Measurements from ENCODE around the gene CIDEB.

The CIDEB gene

DNA sequence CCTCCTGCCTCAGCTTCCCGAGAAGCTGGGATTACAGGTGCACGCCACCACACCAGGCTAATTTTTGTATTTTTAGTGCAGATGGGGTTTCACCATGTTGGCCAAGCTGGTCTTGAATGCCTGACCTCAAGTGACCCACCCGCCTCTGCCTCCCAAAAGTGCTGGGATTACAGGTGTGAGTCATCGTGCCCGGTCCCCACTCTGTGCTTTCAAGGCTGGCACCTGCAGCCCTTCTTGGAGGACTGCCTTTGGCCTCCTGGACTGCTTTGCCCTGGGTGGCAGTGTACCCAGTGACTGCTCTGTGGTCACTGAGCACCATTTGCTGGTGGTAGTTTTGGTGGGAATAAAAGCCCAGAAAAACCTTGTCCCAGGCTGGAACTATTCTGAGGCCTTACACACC, 20.8 kb downstream of the CIDEB start:
- DNase-seq = no peak

DNA sequence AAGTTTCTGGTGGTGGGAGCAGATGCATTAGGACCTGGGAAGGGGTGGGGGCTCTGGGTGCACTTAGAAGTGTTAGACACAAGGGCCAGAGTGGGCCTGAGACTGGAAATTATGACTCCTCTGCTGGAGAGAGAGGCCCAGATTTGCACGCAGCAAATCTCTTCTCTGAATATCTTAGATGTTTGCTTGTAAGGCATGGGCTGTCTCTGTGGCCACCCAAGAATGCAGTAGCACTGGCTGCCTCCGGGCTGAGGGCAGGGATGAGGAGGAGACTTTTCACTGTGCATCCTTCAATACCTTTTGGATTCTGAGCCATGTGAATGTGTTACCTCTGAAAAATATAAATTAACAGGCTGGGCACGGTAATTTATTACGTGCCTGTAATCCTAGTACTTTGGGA, 22.4 kb downstream of the CIDEB start:
- no peak for DNase-seq

DNA sequence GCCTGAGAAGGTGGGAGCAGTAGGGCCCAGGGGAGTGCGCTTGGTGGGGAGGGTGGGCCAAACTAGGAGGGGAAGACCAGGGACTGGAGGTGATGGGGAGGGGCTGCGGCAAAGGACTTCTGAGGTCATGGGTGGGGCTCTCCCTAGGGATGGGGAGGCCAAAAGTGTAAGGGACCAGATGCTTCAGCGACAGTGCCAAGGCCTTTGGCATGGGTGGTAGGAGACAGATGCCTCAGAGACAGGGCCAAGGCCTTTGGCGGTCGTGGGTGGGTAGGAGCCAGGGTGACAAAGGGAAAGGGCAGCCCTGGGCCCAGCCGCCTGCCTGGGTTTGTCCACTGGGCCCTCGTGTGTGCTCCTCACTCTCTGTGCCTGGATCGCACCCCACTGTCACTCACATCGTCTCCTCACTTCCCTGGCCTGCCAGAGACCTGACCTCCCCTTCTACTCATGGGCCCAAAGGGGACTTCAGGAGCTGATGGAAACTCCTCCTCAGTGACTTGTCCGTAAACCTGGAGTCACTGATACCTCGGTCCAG, 23.2 kb downstream of the CIDEB start:
- DNase-seq = no peak

DNA sequence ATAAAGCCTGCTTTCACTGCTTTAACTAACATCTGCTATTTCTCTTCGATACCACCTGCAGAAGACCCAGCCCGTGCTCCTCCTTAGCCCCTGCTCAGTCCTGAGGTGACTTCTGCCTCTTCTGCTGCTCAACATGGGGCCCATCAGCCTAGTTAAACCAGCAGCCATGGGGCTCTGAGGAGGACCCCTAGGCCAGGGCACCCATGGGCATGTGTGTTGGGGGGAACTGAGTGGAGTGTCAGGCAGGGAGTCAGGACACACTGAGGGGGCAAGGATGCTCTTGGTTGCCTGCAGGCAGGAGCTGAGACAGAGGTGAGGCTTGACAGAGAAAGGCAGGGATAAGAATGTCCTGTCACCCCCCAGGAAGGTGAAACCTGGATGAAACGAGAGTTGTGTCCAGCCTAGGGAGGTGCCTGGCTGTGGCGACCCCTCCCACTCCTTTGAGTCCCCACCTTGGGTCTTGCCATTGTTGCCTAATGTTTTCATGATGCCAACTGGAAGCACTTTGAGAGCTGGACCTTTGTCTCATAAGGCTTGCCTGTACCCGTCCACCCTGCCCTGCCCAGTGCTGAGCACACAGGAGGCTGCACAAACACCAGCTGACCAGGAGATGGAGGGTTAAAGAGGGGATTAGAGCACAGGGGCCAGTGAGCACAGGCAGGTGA, 23.8 kb downstream of the CIDEB start:
- no peak for DNase-seq

DNA sequence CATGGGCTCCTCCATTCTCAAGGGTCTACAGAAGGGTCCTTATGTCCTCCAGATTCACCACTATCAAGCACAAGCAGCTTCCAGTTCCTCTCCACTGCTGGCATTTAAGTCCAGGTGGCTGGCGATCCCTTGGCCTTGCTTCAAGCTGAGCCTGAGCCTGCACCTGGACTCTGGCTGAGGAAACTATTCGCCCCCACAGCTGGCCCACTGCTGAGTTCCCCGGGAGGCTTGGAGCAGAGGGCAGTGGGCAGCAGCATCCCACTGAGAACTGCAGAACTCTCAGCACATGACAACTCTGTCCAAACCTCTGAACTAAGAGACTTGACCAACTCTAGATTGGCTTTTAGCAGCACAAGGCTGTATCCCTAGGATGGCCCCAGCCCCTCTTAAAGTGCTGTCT, 25.0 kb downstream of the CIDEB start:
- no peak for DNase-seq

DNA sequence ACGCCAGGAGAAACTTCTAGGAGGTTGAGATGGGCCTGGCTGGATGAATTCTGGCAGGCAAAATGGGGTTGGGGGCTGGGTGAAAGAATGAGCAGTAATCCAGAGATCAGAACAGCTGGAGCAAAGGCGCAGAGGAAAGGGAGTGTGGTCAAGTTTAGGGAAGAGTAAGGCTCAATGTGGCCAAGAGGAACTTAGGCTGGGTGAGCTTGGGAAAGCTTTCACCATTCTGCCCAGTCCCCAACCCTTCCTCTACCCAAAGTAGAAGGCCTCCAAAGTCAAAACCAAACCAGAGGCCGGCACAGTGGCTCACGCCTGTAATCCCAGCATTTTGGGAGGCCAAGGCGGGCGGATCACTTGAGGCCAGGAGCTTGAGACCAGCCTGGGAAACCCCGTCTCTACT, 26.1 kb downstream of the CIDEB start:
- DNase-seq = no peak

DNA sequence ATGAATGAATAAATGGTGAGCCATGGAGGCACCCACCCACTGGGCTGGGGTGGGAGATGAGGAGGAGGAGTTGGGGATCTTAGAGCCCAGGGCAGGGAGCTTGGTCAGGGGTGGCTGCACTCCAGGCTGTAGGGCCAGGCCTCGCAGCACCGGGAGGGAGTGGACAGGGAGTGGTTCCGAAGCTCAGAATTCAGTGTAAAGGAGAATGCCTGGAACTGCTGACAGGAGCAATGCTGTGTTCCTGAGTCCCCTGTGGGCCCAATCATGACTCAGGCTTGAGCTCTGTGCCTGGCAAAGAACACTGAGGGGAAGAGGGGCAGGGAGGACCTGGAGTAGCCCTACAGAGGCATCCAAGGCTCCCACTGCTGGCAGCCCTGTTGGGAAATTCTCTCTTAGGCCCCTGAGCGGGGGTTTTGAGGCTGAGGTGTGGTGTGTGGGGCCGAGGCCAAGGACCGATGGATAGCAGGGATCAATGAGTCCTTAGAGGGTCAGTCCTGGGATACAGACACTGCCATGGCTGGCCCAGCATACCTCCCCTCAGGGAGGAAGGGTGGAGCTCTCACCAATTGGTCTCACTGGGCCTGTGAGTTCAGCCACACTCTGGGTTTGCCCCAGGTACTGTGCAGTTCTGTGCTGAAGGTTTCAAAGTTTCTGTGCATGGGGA, 26.8 kb downstream of the CIDEB start:
- no peak for DNase-seq

DNA sequence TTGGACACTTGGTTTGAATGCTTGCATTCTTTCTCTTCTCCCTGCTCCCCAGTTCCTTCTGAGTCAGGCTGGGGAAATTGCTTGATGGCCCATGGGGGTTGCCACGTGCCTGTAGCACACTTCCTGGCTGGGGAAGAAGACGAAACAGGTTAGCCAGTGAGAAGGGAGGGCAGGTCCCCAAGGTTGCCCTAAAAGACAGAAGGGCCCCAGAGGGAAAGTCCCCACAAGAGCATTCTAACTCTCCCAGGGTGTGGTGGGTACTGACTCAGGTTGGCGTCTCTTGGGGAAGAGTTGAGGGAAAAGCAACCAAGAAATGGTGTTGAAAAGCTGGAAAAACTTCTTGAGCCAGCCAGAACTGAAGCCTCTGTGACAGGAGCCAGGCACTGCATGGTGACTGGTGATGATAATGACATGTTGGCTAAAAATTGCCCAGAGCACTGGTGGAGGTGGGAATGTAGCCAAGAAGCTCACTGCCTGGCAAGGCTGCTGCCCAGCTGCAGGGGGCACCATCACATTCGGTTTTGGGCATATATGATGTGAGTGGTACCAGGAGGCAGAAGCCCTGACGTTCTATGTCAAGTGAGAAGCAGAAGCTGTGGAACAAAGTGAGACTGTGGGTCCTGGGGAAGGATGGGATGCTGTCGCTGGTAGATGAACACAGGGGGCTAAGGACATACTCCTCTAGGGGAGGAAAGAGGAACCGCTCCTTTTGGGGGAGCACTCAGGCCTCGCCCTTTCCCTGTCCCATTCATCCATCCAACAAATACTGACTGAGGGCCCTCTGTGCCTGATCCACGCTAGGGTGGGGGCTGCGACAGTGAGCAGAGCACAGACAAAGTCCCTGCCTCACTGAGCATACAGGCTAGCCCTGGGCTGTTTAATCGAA, 28.2 kb downstream of the CIDEB start:
- DNase-seq = no peak

DNA sequence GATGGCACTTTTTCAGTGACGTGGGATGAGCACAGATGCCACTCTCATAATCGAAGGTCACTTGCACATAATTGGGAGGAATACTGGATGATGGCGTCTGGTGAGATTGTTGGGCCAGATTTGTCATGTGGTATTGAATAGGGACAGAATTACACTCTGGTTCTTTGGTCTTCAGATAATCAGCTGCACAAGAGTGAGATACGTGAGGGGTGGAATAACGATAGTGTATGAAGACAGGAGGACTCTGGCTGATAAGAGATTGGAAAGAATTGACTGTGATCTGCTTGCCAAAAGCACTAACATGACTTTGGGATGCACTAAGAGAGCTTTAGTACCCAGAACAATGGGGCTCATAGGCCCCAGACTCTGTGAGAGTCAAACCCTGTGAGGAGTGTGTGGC, 29.4 kb downstream of the CIDEB start:
- DNase-seq = no peak

DNA sequence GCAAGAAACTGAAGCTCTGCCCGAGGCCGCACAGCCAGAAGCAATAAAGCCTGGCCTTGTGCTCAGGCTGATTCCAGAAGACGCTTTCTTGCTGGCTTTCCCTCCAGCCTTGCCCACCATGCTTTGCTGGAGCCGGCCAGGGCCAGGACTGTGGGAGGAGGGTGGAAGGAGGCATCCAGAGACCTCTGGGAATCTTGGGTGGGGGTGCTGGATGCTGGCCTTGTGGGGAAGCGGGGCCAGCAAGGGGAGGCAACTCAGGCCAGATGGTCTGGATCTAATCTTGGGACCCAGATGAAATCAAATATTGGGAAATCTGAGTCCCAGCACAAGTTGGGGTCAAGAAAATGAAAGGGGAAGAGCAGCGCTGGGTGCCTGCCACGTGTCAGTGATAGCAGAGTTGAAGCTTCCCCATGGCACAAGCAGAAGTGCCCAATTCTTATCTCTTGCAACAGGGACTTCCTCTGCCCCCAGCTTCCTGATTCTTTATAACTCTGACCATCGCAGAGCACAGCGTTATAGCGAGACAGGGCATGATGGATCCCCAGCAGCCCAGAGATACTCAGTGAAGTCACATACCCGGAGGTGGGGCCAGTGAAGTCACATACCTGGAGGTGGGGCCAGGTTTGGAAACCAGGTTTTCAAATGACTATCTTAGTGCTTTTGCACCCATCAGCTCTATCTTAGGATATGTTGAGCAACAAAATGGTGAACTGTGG, 30.0 kb downstream of the CIDEB start:
- DNase-seq = no peak

DNA sequence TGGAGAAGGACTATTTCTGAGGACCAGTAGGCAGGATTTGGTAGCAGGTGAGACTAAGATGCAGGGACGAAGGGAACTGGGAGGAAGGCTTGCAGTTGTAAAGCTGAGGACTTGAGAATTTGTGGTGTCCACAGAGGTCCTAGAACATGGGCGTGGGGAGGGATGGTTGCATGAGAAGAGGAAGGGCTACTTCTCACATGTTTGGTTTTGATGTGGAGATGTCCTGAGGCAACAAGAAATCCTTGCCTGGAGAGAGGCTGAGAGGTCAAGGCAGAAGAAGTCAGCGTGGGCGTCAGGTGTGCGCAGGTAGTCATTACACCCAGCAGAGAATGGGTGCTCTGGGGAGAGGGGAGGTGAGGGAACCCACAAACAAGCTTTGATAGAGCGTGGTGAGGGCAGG, 30.7 kb downstream of the CIDEB start:
- DNase-seq = no peak

DNA sequence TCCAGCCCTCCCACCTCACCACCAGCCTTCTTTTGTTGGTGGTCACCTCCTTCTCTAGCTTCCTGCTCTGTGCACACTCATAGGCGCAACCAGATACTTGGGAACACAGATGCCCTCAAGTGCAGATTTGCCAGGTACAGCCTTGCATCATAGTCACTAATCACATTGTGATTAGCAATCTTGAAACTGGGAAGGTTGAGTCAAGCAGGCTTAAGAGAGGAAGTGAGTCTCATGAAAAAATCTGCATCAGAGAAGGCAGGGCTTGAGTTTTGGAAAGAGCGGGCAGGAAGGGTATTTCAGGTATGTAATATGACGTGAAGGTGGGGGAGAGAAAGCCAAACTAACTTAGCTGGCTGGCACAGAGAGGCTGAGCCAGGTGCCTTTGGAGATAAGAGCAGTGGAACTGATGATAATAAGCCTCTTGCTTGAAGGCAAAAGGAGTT, 33.7 kb downstream of the CIDEB start:
- DNase-seq = no peak

DNA sequence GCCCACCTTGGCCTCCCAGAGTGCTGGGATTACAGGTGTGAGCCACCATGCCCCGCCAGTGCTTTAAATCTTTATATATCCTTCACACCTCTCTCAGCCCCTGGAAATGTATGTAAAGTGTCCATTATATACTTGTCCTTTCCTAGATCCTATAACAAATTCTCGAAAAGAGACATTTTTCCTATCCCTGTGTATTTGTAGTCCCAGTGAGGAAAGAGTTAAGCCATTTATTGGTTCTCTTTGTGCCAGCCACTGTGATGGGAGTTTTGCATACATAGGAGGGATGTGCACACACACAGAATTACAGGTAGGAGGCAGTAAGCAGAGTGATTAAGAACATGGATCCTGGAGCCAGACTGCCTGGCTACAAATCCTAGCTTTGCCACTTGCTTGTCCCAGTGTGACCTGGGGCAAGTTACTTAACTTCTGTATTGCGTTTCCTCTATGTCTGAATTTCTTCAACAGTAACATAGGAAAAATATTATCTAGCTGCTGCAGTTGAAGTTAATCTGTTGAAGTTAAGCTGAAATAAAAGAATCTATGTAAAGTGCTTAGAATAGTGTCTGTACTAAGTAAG, 34.3 kb downstream of the CIDEB start:
- no peak for DNase-seq

DNA sequence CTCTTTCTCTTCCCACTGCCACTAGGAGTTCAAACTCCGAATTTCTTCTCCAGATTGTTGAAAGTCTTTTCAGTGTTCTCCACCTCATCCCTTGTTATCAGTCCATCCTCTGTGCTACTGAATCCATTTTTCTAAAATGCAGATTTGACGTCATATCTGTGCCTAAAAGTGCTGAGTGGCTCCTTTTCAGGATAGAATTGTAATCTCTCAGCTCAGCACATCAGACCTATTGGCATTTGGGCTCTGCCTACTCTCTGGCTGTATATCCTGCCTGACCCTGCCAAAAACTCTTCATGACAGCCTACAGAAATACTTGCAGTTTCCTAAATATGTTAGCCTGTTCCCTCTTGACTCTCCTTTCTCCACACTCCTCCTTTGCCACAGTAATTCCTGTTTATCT, 35.3 kb downstream of the CIDEB start:
- no peak for DNase-seq

DNA sequence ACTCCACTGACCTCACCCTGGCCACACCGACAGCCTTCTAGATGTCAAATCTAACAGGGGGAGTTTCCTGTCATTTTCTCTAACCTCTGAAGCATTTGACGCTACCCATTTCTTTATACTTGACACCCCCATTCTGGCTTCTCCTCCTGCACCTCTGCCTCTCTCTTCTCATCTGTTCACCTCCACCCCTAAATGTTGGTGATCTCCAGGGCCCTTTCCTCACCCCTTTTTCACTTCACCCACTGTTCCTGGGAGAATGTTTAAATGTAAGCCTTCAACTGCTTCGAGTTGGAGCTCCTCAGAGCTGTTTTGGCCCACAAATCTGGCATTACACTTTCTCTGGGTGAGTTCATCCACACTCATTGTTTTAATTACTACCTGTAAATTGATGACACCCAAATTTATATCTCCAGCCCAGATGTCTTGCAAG, 35.9 kb downstream of the CIDEB start:
- no peak for DNase-seq

DNA sequence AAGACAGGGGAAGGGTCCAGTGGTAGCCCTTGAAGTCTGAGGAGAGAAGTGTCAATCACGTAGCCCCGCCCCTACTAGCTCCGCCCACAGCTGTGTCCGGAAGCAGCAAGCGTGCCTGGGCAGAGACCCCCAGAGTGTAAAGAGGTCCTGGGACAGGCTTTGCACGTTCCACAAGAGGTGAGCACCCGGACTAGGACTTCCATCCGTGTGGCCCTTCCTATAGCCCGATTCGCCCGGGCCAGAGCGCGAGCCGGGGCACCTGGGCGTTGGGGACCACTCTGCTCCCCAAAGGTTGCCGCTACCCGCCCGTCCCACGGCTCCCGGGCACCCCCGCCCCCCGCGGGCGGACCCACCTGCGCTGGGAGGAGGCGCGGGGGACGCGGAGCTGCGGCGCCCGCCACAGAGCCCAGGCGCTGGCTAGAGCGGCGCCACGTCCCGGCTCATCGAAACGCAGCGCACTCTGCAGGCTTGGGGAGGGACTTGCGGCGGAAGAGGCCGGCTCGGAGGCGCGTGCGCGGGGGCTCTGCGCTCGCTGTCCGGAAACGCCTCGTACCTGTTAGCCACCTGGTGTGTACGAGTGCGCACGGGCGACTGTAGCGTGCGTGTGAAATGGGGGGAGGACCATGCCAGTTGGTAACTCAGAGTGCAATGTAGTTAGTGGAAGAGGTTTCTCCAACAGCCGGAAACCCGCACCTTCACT, 36.5 kb downstream of the CIDEB start, which contains the start of gene RABGGTA:
RABGGTA (minus strand) TSS at position 464 of the 700 bp plus-strand sequence. CDS start 482 bp downstream, outside the sequence.
- DNase-seq = peak; percentile 92

DNA sequence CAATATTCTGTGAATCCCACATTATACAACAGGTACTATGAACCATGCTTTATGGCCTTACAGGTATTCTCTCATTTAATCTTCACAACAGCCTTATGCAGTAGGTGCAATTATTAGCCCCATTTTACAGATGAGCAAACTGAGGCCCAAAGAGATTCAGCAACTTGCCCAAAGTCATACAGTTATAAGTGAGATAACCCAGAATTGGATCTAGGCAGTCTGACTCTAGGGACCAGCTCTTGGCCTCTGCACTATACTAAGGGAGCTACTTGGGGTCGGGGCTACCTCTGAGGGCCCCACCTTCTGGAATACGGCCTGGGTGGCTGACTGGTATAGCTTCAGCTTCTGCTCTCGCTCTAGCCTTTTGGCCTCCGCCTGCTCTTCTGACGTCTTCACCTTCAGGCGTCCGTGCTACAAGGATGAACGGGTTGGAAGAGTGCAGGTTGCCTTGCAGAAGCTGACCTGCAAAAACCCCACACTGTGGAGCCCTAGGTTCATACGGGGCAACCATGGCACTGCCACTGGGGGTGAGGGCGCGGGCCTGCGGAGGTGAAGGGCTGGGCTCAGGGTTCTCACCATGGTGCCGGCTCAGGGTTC, 37.1 kb downstream of the CIDEB start:
- DNase-seq = no peak

DNA sequence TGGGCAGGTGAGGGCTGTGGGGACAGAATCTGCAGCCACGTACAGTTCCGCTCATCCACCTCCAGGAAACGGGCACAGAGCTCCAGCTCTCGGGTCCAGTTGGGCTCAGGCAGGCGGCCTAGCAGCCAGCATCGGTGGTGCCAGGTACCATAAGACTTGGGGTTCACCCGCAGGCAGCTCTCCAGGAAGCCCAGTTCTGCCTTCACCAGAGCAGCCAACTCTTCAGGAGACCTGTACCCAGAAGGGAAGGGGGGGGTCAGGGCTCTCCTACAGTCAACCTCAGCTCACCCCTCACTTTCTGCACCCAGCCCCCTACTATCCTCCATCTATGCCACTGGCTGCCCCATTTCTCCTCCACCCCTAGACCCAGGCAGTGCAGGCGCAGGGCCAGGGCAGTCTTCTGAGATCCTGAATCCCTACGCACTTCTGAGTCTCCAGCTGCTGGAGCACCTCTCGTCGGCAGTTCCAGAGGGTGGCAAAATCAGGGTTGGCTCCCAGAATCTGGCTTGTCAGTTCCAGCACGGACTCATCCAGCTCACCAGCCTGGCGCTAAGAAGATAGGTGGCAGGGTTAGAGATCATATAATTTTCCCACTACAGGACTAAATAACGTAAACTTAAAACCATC, 37.8 kb downstream of the CIDEB start:
- DNase-seq = no peak

DNA sequence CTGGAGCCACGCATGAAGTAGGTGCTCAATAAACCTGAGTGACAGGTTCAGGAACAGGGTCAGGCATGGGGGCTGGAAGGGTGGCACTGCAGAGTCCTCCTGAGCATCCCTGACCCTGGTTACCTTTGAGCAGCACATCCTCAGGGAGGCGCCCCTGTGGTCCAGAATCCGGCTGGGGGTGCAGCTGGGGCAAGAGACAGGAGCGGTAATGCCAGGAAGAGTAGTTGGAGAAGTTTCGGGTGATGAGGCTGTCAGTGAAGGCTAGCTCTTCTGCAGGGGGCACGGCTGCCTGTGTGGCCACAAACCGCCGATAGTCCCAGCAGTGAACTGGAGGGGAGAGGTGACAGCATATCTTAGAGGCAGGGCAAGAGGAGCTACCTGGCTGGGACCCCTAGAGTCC, 38.4 kb downstream of the CIDEB start:
- DNase-seq = no peak

DNA sequence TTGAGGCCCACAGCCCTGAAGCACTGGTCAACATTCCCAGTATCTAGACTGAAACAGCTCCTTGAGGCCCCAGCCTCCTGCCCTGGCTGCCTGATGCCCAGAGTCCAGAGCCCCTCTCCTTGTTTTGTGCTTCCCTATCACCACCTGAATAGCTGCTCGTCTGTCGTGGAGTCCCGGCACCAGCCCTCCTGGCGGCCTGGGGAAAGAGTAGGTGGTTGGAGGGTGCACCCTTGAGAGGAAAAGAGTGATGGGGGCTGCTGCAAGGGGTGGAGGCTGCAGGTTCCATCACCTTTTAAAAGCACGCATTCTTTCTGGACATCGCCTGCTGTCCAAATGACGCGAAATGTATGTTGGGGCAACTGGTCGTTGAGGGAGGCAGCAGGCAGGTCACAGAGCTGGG, 39.6 kb downstream of the CIDEB start:
- no peak for DNase-seq

DNA sequence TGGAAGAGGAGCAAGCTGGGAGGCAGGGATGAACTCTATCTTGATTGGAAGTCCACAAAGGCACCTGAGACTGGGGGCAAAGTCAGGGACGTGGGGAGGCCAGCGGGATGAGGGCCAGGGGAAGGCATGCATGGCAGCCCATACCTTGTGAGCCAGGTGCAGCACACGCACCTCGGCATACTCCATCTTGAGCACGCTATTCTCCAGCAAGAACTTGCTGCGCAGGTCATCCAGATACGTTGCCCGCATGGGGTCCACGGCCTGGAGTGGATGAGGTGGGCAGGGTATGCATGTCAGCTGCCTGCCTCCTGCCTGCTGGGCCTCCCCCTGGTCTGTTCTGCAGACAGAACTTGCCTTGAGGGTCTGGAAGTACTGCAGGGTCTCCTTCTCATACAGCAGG, 40.3 kb downstream of the CIDEB start:
- no peak for DNase-seq
